ENCODE measurements around the gene MARK3. TPM values are rescaled to one million over a fixed set of nuclear protein-coding genes. Genes with fewer than 3 reads are reported as not detected.

Gene MARK3
- total RNA-seq, 2 experiments from 2014 or later = 87.4 to 88.0 TPM

- Mint-ChIP-seq H3K36me3 (peaks cover 18% of the 10 kb centered on the region), H3K27me3 (no peaks in the 10 kb centered on the region), H3K27ac (no peak overlapping the region), H3K9me3 (no peaks in the 10 kb centered on the region), H3K4me3 (no peak overlapping the region), H3K4me1 (peaks cover 6% of the 10 kb centered on the region)
- POLR2A ChIA-PET = interaction anchor here (0.6 kb wide), 1 partner anchor 602 kb away, joined by 3 read pairs; no protein-coding TSS in a partner anchor
- no peak for DNase-seq
- ATAC-seq (ENCODE audit: low read depth) = no peak
Observed at GRCh38 chr14:103443111-103443510, 57.9 kb downstream of the MARK3 start.

- Mint-ChIP-seq H3K36me3 (peaks cover 4% of the 10 kb centered on the region), H3K4me3 (no peak overlapping the region), H3K27me3 (no peaks in the 10 kb centered on the region), H3K27ac (no peak overlapping the region), H3K9me3 (no peaks in the 10 kb centered on the region), H3K4me1 (peaks cover 3% of the 10 kb centered on the region)
- ATAC-seq (ENCODE audit: low read depth) (no peak), DNase-seq (no peak)
- POLR2A ChIA-PET = no interaction called here
Observed at GRCh38 chr14:103444837-103445524, 59.8 kb downstream of the MARK3 start.

- H3K9me3 Mint-ChIP-seq = no peaks in the 10 kb centered on the region
- ATAC-seq (ENCODE audit: low read depth) (no peak), DNase-seq (no peak)
- H3K4me3 Mint-ChIP-seq = no peak overlapping the region
- H3K4me1 Mint-ChIP-seq = peaks cover 3% of the 10 kb centered on the region
- POLR2A ChIA-PET = no interaction called here
- H3K27ac Mint-ChIP-seq = no peak overlapping the region
- no peaks in the 10 kb centered on the region for H3K27me3 Mint-ChIP-seq
- H3K36me3 Mint-ChIP-seq = peaks cover 3% of the 10 kb centered on the region
Observed at GRCh38 chr14:103445806-103446205, 60.6 kb downstream of the MARK3 start.

DNA sequence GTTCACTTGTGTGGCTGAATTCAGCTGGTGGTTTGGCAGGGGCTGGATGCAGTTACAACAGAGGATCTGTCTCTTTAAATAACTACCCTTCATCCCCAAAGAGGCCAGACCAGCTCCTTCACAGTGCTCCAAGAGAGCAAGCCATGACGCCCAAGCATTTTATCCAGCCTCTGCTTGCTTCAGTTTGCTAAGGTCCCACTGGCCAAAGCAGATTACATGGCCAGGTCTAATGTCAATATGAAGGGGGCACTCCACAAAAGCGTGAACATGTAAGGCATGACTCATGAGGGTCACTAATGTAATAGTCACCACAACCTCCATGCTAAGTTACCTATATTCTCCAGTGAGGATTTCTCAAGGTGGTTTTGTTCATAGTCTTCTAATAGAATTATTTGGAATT is 62.9 kb downstream of the MARK3 start:
- H3K4me3 Mint-ChIP-seq = no peak overlapping the region
- H3K9me3 Mint-ChIP-seq = no peaks in the 10 kb centered on the region
- POLR2A ChIA-PET = no interaction called here
- ATAC-seq (ENCODE audit: low read depth) (no peak), DNase-seq (no peak)
- H3K36me3 Mint-ChIP-seq = peaks cover 12% of the 10 kb centered on the region
- H3K4me1 Mint-ChIP-seq = peaks cover 5% of the 10 kb centered on the region
- no peak overlapping the region for H3K27ac Mint-ChIP-seq
- H3K27me3 Mint-ChIP-seq = no peaks in the 10 kb centered on the region

DNA sequence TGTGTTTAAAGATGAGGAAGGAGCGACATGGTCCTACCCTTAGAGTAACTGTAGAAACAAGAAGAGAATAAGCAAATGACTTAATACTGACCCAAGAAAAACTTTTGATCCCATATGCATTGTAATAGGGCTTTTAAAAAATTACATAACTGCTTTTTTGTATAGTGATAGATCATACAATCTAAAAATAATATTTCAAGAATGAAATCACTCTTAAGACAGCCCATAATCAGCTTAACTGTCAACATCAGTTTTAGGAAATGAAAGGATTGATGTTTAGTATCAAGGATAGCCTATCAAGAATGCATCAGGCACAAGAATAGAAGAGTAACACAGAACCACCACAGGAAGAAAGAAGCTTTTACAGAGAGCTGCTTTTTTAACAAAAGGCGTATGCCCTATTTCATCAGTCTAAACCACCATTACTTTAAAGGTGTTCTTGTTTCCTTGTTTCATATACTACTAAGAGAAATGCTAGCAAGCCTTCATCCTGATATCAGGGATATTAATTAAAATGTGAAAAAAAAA is 64.5 kb downstream of the MARK3 start:
- no peak for ATAC-seq (ENCODE audit: low read depth)
- H3K36me3 Mint-ChIP-seq = peaks cover 9% of the 10 kb centered on the region
- no peaks in the 10 kb centered on the region for H3K27me3 Mint-ChIP-seq
- POLR2A ChIA-PET = interaction anchor here (0.7 kb wide), 1 partner anchor 9 kb away, joined by 4 read pairs; no protein-coding TSS in a partner anchor
- no peak overlapping the region for H3K4me3 Mint-ChIP-seq
- peaks cover 5% of the 10 kb centered on the region for H3K4me1 Mint-ChIP-seq
- H3K27ac Mint-ChIP-seq = no peak overlapping the region
- DNase-seq = no peak
- H3K9me3 Mint-ChIP-seq = no peaks in the 10 kb centered on the region

- H3K36me3 Mint-ChIP-seq = peaks cover 9% of the 10 kb centered on the region
- ATAC-seq (ENCODE audit: low read depth) (no peak), DNase-seq (no peak)
- H3K9me3 Mint-ChIP-seq = no peaks in the 10 kb centered on the region
- H3K4me3 Mint-ChIP-seq = no peak overlapping the region
- no peaks in the 10 kb centered on the region for H3K27me3 Mint-ChIP-seq
- H3K27ac Mint-ChIP-seq = no peak overlapping the region
- H3K4me1 Mint-ChIP-seq = peaks cover 5% of the 10 kb centered on the region
- POLR2A ChIA-PET = interaction anchor here (0.7 kb wide), 1 partner anchor 8 kb away, joined by 4 read pairs; no protein-coding TSS in a partner anchor
Observed at GRCh38 chr14:103450416-103450815, 65.2 kb downstream of the MARK3 start.

DNA sequence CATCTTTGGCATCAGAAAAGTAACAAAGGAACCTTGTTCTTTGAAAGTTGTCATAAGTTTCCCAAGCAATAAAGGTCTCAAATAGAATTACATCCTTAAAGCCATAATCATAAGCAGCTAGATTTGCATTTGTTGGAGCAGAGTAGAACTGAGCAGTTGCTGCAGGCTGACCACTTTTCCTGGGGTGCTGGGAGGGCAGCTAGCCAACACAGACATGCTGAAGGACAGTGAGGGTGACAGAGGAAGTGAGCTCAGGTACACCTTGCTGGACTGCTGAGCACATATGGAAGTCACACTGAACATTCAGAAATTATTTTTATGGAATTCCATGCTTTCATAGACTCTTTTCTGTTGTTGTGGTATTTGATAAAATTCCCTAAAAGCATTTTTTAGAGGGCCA is 66.2 kb downstream of the MARK3 start:
- ATAC-seq (ENCODE audit: low read depth) = no peak
- Mint-ChIP-seq H3K9me3 (no peaks in the 10 kb centered on the region), H3K4me1 (peaks cover 9% of the 10 kb centered on the region), H3K27ac (no peak overlapping the region), H3K36me3 (peaks cover 13% of the 10 kb centered on the region), H3K4me3 (no peak overlapping the region), H3K27me3 (no peaks in the 10 kb centered on the region)
- POLR2A ChIA-PET = no interaction called here
- no peak for DNase-seq

DNA sequence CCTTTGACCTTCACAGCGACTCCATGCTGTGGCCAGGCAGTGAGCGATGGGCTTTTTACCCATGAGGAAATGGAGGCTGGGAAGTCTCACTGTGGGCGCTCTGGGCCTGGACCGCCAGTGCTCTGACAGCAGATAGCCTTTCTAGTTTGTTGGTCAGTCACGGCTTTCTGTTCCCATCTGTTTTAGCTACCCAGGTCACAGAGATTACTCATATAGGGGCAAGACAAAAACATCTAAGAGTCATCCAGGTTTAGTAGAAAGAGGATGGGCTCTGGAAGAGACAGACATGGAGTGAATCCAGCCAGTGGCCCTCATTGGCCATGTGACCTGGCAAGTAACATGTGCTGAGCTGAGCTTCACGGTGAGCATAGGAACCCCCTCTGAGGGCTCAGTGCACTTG is 68.6 kb downstream of the MARK3 start:
- H3K27ac Mint-ChIP-seq = no peak overlapping the region
- POLR2A ChIA-PET = no interaction called here
- DNase-seq (no peak), ATAC-seq (ENCODE audit: low read depth) (no peak)
- peaks cover 9% of the 10 kb centered on the region for H3K4me1 Mint-ChIP-seq
- no peaks in the 10 kb centered on the region for H3K27me3 Mint-ChIP-seq
- H3K9me3 Mint-ChIP-seq = no peaks in the 10 kb centered on the region
- no peak overlapping the region for H3K4me3 Mint-ChIP-seq
- peaks cover 13% of the 10 kb centered on the region for H3K36me3 Mint-ChIP-seq

DNA sequence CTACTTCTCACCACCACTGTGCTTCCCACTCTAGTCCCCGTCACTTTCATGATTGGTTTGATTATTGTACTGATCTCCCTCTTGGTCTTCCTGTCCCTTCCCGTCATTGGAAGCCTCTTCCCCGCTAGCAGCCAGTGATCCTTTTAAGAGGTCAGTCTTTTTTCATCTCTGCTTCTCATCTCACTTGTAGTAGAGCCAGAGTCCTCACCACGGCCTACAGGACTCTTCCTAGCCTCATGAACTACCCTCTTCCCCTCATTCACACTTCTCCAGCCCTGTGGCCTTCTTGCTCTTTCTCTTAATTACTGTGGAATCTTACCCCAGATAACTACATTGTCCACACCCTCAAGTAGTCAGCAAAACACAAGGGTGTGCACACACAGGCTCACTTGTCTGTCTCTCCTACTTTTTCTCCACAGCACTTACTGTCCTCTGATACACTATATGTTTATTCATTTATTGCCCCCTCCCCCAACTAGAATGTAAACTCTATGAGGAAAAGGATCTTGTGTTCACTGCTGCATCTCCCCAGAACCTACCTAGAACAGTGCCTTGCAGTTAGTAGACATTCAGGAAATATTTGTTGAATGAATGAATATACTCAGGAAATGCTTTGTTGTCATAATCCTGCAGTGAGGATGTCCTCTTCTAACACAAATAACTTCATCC is 71.1 kb downstream of the MARK3 start:
- H3K36me3 Mint-ChIP-seq = peaks cover 18% of the 10 kb centered on the region
- no peak for ATAC-seq (ENCODE audit: low read depth)
- no peak for DNase-seq
- H3K4me3 Mint-ChIP-seq = no peak overlapping the region
- H3K4me1 Mint-ChIP-seq = peaks cover 12% of the 10 kb centered on the region
- POLR2A ChIA-PET = no interaction called here
- H3K27me3 Mint-ChIP-seq = no peaks in the 10 kb centered on the region
- H3K9me3 Mint-ChIP-seq = no peaks in the 10 kb centered on the region
- peak overlapping the region; percentile 1 for H3K27ac Mint-ChIP-seq

DNA sequence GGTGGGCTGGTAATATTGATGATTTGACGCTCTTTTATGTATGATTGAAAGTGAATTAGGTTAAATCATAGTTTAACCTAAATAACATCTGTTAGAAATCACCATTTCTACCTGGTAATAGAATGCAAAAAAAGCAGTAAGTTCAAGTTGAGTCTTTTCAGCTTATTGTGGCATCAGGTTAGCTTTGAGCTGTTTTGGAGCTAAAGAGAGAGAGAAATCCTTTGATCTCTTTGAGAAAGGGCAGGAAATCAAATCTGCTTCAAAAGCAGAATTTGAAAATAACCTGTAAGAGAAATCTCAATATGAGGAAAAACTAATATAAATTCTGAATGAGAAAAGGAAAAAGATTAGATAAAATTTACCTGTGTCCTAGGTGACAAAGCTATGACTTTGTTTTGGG is 75.2 kb downstream of the MARK3 start:
- Mint-ChIP-seq H3K4me3 (no peak overlapping the region), H3K36me3 (peaks cover 24% of the 10 kb centered on the region), H3K27me3 (no peaks in the 10 kb centered on the region), H3K9me3 (no peaks in the 10 kb centered on the region), H3K4me1 (peaks cover 11% of the 10 kb centered on the region), H3K27ac (no peak overlapping the region)
- POLR2A ChIA-PET = no interaction called here
- ATAC-seq (ENCODE audit: low read depth) (no peak), DNase-seq (no peak)

GRCh38 chr14:103463149-103463548 is 77.9 kb downstream of the MARK3 start:
- POLR2A ChIA-PET = no interaction called here
- DNase-seq = no peak
- no peak for ATAC-seq (ENCODE audit: low read depth)
- Mint-ChIP-seq H3K36me3 (peaks cover 30% of the 10 kb centered on the region), H3K4me3 (no peak overlapping the region), H3K4me1 (peaks cover 5% of the 10 kb centered on the region), H3K27me3 (no peaks in the 10 kb centered on the region), H3K27ac (no peak overlapping the region), H3K9me3 (no peaks in the 10 kb centered on the region)

GRCh38 chr14:103463851-103464250 is 78.6 kb downstream of the MARK3 start:
- Mint-ChIP-seq H3K4me3 (no peak overlapping the region), H3K36me3 (peaks cover 32% of the 10 kb centered on the region), H3K27ac (no peak overlapping the region), H3K4me1 (peaks cover 5% of the 10 kb centered on the region), H3K27me3 (no peaks in the 10 kb centered on the region), H3K9me3 (no peaks in the 10 kb centered on the region)
- POLR2A ChIA-PET = no interaction called here
- ATAC-seq (ENCODE audit: low read depth) (no peak), DNase-seq (no peak)

DNA sequence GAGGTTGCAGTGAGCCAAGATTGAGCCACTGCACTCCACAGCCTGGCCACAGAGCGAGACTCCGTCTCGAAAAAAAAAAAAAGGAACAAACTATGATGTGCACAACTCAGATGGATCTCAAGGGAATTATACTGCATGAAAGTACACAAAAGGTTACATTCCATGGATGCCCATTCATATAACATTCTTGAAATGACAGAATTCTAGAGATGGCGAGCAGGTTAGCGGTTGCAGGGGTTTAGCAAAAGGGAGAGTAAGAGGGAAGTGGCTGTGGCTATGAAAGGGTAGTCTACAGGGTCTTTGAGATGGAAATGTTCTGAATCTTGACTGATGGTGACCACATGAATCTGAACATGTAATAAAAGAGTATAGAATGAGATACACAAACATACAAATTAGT is 87.7 kb downstream of the MARK3 start:
- no peaks in the 10 kb centered on the region for H3K27me3 Mint-ChIP-seq
- no peak for ATAC-seq (ENCODE audit: low read depth)
- H3K4me3 Mint-ChIP-seq = no peak overlapping the region
- peaks cover 28% of the 10 kb centered on the region for H3K36me3 Mint-ChIP-seq
- H3K9me3 Mint-ChIP-seq = no peaks in the 10 kb centered on the region
- peaks cover 7% of the 10 kb centered on the region for H3K4me1 Mint-ChIP-seq
- POLR2A ChIA-PET = interaction anchor here (0.6 kb wide), 1 partner anchor 339 kb away, joined by 3 read pairs; no protein-coding TSS in a partner anchor
- no peak overlapping the region for H3K27ac Mint-ChIP-seq
- no peak for DNase-seq

DNA sequence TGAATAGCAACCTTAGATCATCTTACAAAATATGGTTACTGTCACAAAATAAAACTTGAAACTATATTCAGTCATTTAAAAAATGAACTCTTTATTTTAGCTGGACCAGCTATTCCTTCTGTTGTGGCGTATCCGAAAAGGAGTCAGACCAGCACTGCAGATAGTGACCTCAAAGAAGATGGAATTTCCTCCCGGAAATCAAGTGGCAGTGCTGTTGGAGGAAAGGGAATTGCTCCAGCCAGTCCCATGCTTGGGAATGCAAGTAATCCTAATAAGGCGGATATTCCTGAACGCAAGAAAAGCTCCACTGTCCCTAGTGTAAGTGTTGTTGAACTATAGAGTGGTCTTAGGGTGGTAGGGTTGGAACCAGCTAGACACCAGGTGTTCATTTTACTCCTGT is 89.7 kb downstream of the MARK3 start:
- DNase-seq = no peak
- no peaks in the 10 kb centered on the region for H3K9me3 Mint-ChIP-seq
- no peak overlapping the region for H3K27ac Mint-ChIP-seq
- peaks cover 28% of the 10 kb centered on the region for H3K36me3 Mint-ChIP-seq
- no peaks in the 10 kb centered on the region for H3K27me3 Mint-ChIP-seq
- POLR2A ChIA-PET = no interaction called here
- no peak overlapping the region for H3K4me3 Mint-ChIP-seq
- H3K4me1 Mint-ChIP-seq = peaks cover 8% of the 10 kb centered on the region
- ATAC-seq (ENCODE audit: low read depth) = no peak
